ENCODE measurements around the gene LIPI. TPM values are rescaled to one million over a fixed set of nuclear protein-coding genes. Genes with fewer than 3 reads are reported as not detected.
"Not testable (repeated sequence)": the region's sequence is repeated elsewhere in the genome, so short reads cannot be mapped to it uniquely, and the experiment has no call there.

The LIPI gene
- total and polyA plus RNA-seq, 12 donors = not detected

- TF ChIP-seq CTCF (IDR thresholded peaks at IDR 0.05) = no peak
- Histone ChIP-seq H3K4me1 (no peaks in the 10 kb centered on the region), H3K36me3 (no peaks in the 10 kb centered on the region), H3K27ac (no peak overlapping the region), H3K4me3 (no peak overlapping the region), H3K9me3 (no peaks in the 10 kb centered on the region), H3K27me3 (no peaks in the 10 kb centered on the region)
- 87 to 95% methylated on average over 6 of the region's 6 CpGs for WGBS, 2 donors
- ATAC-seq = no peak
- intact Hi-C loops (cut with DNase I) = no loop called here
- no peak for DNase-seq
Measured at GRCh38 chr21:14116080-14116481, 94.7 kb downstream of the LIPI start.

GRCh38 chr21:14115646-14116045, 95.1 kb downstream of the LIPI start:
- DNase-seq (no peak), ATAC-seq (no peak)
- intact Hi-C loops (cut with DNase I) = no loop called here
- no peaks in the 10 kb centered on the region for H3K27me3 ChIP-seq
- no peaks in the 10 kb centered on the region for H3K36me3 ChIP-seq
- no peak for TF ChIP-seq CTCF (IDR thresholded peaks at IDR 0.05)
- no peaks in the 10 kb centered on the region for H3K9me3 ChIP-seq
- no peaks in the 10 kb centered on the region for H3K4me1 ChIP-seq
- H3K4me3 ChIP-seq = no peak overlapping the region
- no peak overlapping the region for H3K27ac ChIP-seq
- WGBS, 2 donors = 89 to 94% methylated on average over 7 of the region's 7 CpGs

- DNase-seq (no peak), ATAC-seq (no peak)
- Histone ChIP-seq H3K9me3 (no peaks in the 10 kb centered on the region), H3K4me1 (no peaks in the 10 kb centered on the region), H3K36me3 (no peaks in the 10 kb centered on the region), H3K4me3 (no peak overlapping the region), H3K27me3 (no peaks in the 10 kb centered on the region), H3K27ac (no peak overlapping the region)
- no peak for TF ChIP-seq CTCF (IDR thresholded peaks at IDR 0.05)
- intact Hi-C loops (cut with DNase I) = no loop called here
- 86 to 97% methylated on average over 3 of the region's 3 CpGs for WGBS, 2 donors
Measured at GRCh38 chr21:14114251-14114650, 96.5 kb downstream of the LIPI start.

- ATAC-seq; H3K4me1 ChIP-seq; intact Hi-C loops (cut with DNase I); H3K36me3 ChIP-seq; DNase-seq; H3K9me3 ChIP-seq; H3K27ac ChIP-seq; H3K4me3 ChIP-seq; H3K27me3 ChIP-seq: not testable (repeated sequence)
- 69 to 71% methylated on average over 4 of the region's 4 CpGs for WGBS, 2 donors
Measured at GRCh38 chr21:14104564-14104963, 106.2 kb downstream of the LIPI start.

- WGBS, 2 donors = 25 to 59% methylated on average over 2 of the region's 2 CpGs
- Histone ChIP-seq H3K4me3 (no peak overlapping the region), H3K4me1 (no peaks in the 10 kb centered on the region), H3K27ac (no peak overlapping the region), H3K36me3 (no peaks in the 10 kb centered on the region), H3K9me3 (no peaks in the 10 kb centered on the region), H3K27me3 (no peaks in the 10 kb centered on the region)
- intact Hi-C loops (cut with DNase I) = loop anchor here in 1 of 10 donors (10.0 kb wide), 1 partner anchor 55 kb away; no protein-coding TSS in a partner anchor
- ATAC-seq (no peak), DNase-seq (no peak)
- TF ChIP-seq CTCF (IDR thresholded peaks at IDR 0.05) = no peak
Measured at GRCh38 chr21:14099570-14099969, 111.2 kb downstream of the LIPI start.
